ENCODE data around the gene CLRN3.

Gene CLRN3

GRCh38 chr10:127892743-127893142, at the start of gene CLRN3:
Gene CLRN3 (minus strand): TSS chr10:127892941. CDS start chr10:127892784, 157 bp downstream.
- DNase-seq = no peak

- DNase-seq = no peak
Measured at GRCh38 chr10:127940866-127941640, 48.3 kb upstream of the CLRN3 start.

- DNase-seq = no peak
Measured at GRCh38 chr10:127939786-127940330, 47.1 kb upstream of the CLRN3 start.

GRCh38 chr10:127937915-127938463, 45.2 kb upstream of the CLRN3 start:
- DNase-seq = no peak

GRCh38 chr10:127937069-127937468, 44.3 kb upstream of the CLRN3 start:
- no peak for DNase-seq

- no peak for DNase-seq
Measured at GRCh38 chr10:127935071-127935561, 42.4 kb upstream of the CLRN3 start.

- DNase-seq = no peak
Measured at GRCh38 chr10:127934383-127934782, 41.6 kb upstream of the CLRN3 start.

GRCh38 chr10:127933271-127933670, 40.5 kb upstream of the CLRN3 start:
- no peak for DNase-seq

GRCh38 chr10:127932521-127933270, 40.0 kb upstream of the CLRN3 start:
- no peak for DNase-seq

- no peak for DNase-seq
Measured at GRCh38 chr10:127928021-127928806, 35.5 kb upstream of the CLRN3 start.

- DNase-seq = no peak
Measured at GRCh38 chr10:127926455-127926854, 33.7 kb upstream of the CLRN3 start.

- DNase-seq = no peak
Measured at GRCh38 chr10:127925471-127926207, 32.9 kb upstream of the CLRN3 start.

- DNase-seq = no peak
Measured at GRCh38 chr10:127923646-127924045, 30.9 kb upstream of the CLRN3 start.

- DNase-seq = no peak
Measured at GRCh38 chr10:127922675-127923366, 30.1 kb upstream of the CLRN3 start.

- no peak for DNase-seq
Measured at GRCh38 chr10:127922206-127922605, 29.5 kb upstream of the CLRN3 start.

- no peak for DNase-seq
Measured at GRCh38 chr10:127921753-127922145, 29.0 kb upstream of the CLRN3 start.

- no peak for DNase-seq
Measured at GRCh38 chr10:127921075-127921752, 28.5 kb upstream of the CLRN3 start.

GRCh38 chr10:127920306-127921074, 27.7 kb upstream of the CLRN3 start:
- DNase-seq = no peak

- DNase-seq = no peak
Measured at GRCh38 chr10:127919418-127920271, 26.9 kb upstream of the CLRN3 start.
